H1 (cell line): ENCODE results near the gene PFDN6. TPM values are rescaled to one million over a fixed set of nuclear protein-coding genes. Genes with fewer than 3 reads are reported as not detected.

ENCODE experiments used
- CTCF ChIA-PET: fragments of 300-600 bp; sonication (Branson Sonifier 250); formaldehyde crosslinking; loops from one replicate; lab custom pipeline; 2021; ENCODE audit not compliant: partially characterized antibody; lab: Charles Lee
- POLR2A ChIA-PET: fragments of 300-600 bp; sonication (Branson Sonifier 250); formaldehyde crosslinking; loops from one replicate; lab custom pipeline; 2021; ENCODE audit warnings: inconsistent platforms; ENCODE audit not compliant: partially characterized antibody; lab: Charles Lee
- DNase-seq, 2 experiments: peaks; one replicate each; pipeline versions ENCODE4 v3.0.0 to v3.0.0-alpha.2; 2010 to 2022; ENCODE audit warnings: low spot score in 2 of 2, low read depth in 1 of 2, mixed read lengths in 1 of 2
- FAIRE-seq: peaks from 2 replicates; lab custom pipeline; 2011; peaks lifted over from hg19 to GRCh38; lab: Jason Lieb, UNC
- H2AFZ ChIP-seq: 2 replicates; pipeline ENCODE4 v1.8.1; 2012; ENCODE audit warnings: low read length, inconsistent platforms
- H2AK5ac ChIP-seq: 2 replicates; pipeline ENCODE4 v1.6.1; 2013; ENCODE audit warnings: low read depth, low read length
- H2BK120ac ChIP-seq: replicated peaks from 2 replicates; pipeline ENCODE3; 2013; ENCODE audit warnings: low read depth, low read length, inconsistent platforms
- H2BK12ac ChIP-seq: 2 replicates; pipeline ENCODE4 v1.6.1; 2013; ENCODE audit warnings: low read depth, low read length
- H2BK15ac ChIP-seq: 2 replicates; pipeline ENCODE4 v1.6.1; 2013; ENCODE audit warnings: low read length
- H2BK20ac ChIP-seq: 2 replicates; pipeline ENCODE4 v1.6.1; 2013; ENCODE audit warnings: low read length
- H2BK5ac ChIP-seq: 2 replicates; pipeline ENCODE4 v1.6.1; 2013; ENCODE audit warnings: low read depth, low read length
- H3K14ac ChIP-seq: 2 replicates; pipeline ENCODE4 v1.6.1; 2013; ENCODE audit warnings: inconsistent platforms; ENCODE audit not compliant: insufficient read length
- H3K18ac ChIP-seq: 2 replicates; pipeline ENCODE4 v1.6.1; 2013; ENCODE audit warnings: low read length; ENCODE audit errors: extremely low read depth
- H3K23ac ChIP-seq: 2 replicates; pipeline ENCODE4 v1.6.1; 2013; ENCODE audit warnings: inconsistent platforms; ENCODE audit not compliant: insufficient read length
- H3K23me2 ChIP-seq: 2 replicates; pipeline ENCODE4 v1.6.1; 2013; ENCODE audit warnings: low read depth, low read length
- H3K27ac ChIP-seq: 2 replicates; pipeline ENCODE4 v1.6.1; 2011; ENCODE audit warnings: low read depth, low read length, inconsistent platforms
- H3K27me3 ChIP-seq, 4 experiments: replicated peaks in 1 of 4; 1 replicate in 1 of 4; 2 replicates in 3 of 4; pipeline versions ENCODE4 v1.6.1 to v1.8.1; 2011 to 2013; ENCODE audit warnings: low read length in 3 of 4, mild to moderate bottlenecking in 3 of 4, inconsistent platforms in 2 of 4, mixed read lengths in 2 of 4, moderate library complexity in 1 of 4; ENCODE audit not compliant: control insufficient read depth in 3 of 4, insufficient read depth in 3 of 4; ENCODE audit errors: extremely low read depth in 1 of 4
- H3K36me3 ChIP-seq, 4 experiments: 2 replicates each; pipeline versions ENCODE4 v1.6.1 to v1.8.1; 2011 to 2013; ENCODE audit warnings: mild to moderate bottlenecking in 4 of 4, low read length in 3 of 4, moderate library complexity in 2 of 4, control low read depth in 1 of 4, inconsistent platforms in 1 of 4; ENCODE audit not compliant: insufficient read depth in 4 of 4, control insufficient read depth in 2 of 4
- H3K4ac ChIP-seq: replicated peaks from 2 replicates; pipeline ENCODE3; 2013; ENCODE audit warnings: low read length, low read depth, mixed read lengths, inconsistent platforms; ENCODE audit not compliant: insufficient read length
- H3K4me1 ChIP-seq, 4 experiments: replicated peaks in 1 of 4; 1 replicate in 1 of 4; 2 replicates in 3 of 4; pipeline versions ENCODE4 v1.6.1 to v1.8.1; 2011 to 2013; ENCODE audit warnings: low read length in 3 of 4, inconsistent platforms in 2 of 4, mixed read lengths in 1 of 4; ENCODE audit not compliant: insufficient read depth in 4 of 4, control insufficient read depth in 3 of 4
- H3K4me2 ChIP-seq, 2 experiments: 2 replicates each; pipeline versions ENCODE4 v1.6.1 to v1.8.1; 2011 to 2013; ENCODE audit warnings: low read depth in 2 of 2, low read length in 2 of 2, control low read depth in 1 of 2, inconsistent platforms in 1 of 2, mild to moderate bottlenecking in 1 of 2; ENCODE audit not compliant: insufficient read depth in 1 of 2
- H3K4me3 ChIP-seq, 4 experiments: fragments of 200-600, 300-600 bp in 1 of 4; sonication (generic), shearing (Covaris generic), sonication (Bioruptor Twin) in 1 of 4; 2 replicates each; pipeline versions ENCODE4 v1.5.1 to v1.8.1; 2011 to 2016; ENCODE audit warnings: low read length in 4 of 4, low read depth in 3 of 4, control low read depth in 2 of 4, inconsistent platforms in 2 of 4, mild to moderate bottlenecking in 2 of 4, mixed read lengths in 1 of 4, moderate library complexity in 1 of 4; ENCODE audit not compliant: insufficient read depth in 2 of 4; ENCODE audit errors: extremely low read depth in 1 of 4
- H3K56ac ChIP-seq: replicated peaks from 2 replicates; pipeline ENCODE3; 2013; ENCODE audit warnings: low read depth, mild to moderate bottlenecking, mixed read lengths, low read length, inconsistent platforms; ENCODE audit not compliant: insufficient read length
- H3K79me1 ChIP-seq: 2 replicates; pipeline ENCODE4 v1.6.1; 2013; ENCODE audit warnings: low read depth, low read length, control low read depth
- H3K79me2 ChIP-seq, 2 experiments: 2 replicates each; pipeline versions ENCODE4 v1.6.1 to v1.8.1; 2012 to 2013; ENCODE audit warnings: low read length in 2 of 2, mild to moderate bottlenecking in 2 of 2, inconsistent platforms in 1 of 2; ENCODE audit not compliant: insufficient read depth in 2 of 2, control insufficient read depth in 1 of 2
- H3K9ac ChIP-seq, 4 experiments: replicated peaks in 1 of 4; 1 replicate in 1 of 4; 2 replicates in 3 of 4; pipeline versions ENCODE4 v1.6.1 to v1.8.1; 2011 to 2013; ENCODE audit warnings: low read depth in 3 of 4, low read length in 3 of 4, control low read depth in 2 of 4, mild to moderate bottlenecking in 2 of 4, moderate library complexity in 2 of 4, inconsistent platforms in 1 of 4; ENCODE audit errors: extremely low read depth in 1 of 4
- H3K9me3 ChIP-seq, 2 experiments: 2 replicates each; pipeline versions ENCODE4 v1.6.1 to v1.8.1; 2012 to 2013; ENCODE audit warnings: mild to moderate bottlenecking in 2 of 2, moderate library complexity in 2 of 2, control low read depth in 1 of 2, inconsistent platforms in 1 of 2, low read depth in 1 of 2, low read length in 1 of 2, mixed read lengths in 1 of 2; ENCODE audit not compliant: insufficient read depth in 2 of 2
- H4K20me1 ChIP-seq, 2 experiments: replicated peaks in 1 of 2; 2 replicates each; pipeline versions ENCODE3 to v1.8.1; 2011 to 2013; ENCODE audit warnings: inconsistent platforms in 2 of 2, low read length in 2 of 2, mild to moderate bottlenecking in 1 of 2; ENCODE audit not compliant: insufficient read depth in 2 of 2, control insufficient read depth in 1 of 2
- H4K5ac ChIP-seq: 2 replicates; pipeline ENCODE4 v1.6.1; 2013; ENCODE audit warnings: low read length, low read depth, mixed read lengths, inconsistent platforms; ENCODE audit not compliant: insufficient read length
- H4K8ac ChIP-seq: 2 replicates; pipeline ENCODE4 v1.8.0; 2013; ENCODE audit warnings: mild to moderate bottlenecking, moderate library complexity, low read length, inconsistent platforms; ENCODE audit not compliant: insufficient read depth; ENCODE audit errors: extremely low read depth
- H4K91ac ChIP-seq: replicated peaks from 2 replicates; pipeline ENCODE3; 2013; ENCODE audit warnings: low read length, mixed read lengths, inconsistent platforms; ENCODE audit not compliant: insufficient read length
- ATF2 ChIP-seq: IDR thresholded peaks from 2 replicates; pipeline ENCODE4 v1.6.1; 2012; ENCODE audit warnings: low read length, inconsistent platforms
- BACH1 ChIP-seq: IDR thresholded peaks from 2 replicates; pipeline ENCODE4 v1.6.1; 2012; ENCODE audit warnings: low read length, improper control_type of control experiment
- GTF2F1 ChIP-seq: IDR thresholded peaks from 2 replicates; pipeline ENCODE4 v1.6.1; 2012; ENCODE audit warnings: low read depth, low read length, improper control_type of control experiment, borderline replicate concordance
- JUN ChIP-seq: IDR thresholded peaks from 2 replicates; pipeline ENCODE4 v1.6.1; 2011; ENCODE audit warnings: low read depth, mild to moderate bottlenecking, improper control_type of control experiment, low read length
- NANOG ChIP-seq: IDR thresholded peaks from 2 replicates; pipeline ENCODE4 v1.6.1; 2011; ENCODE audit warnings: low read length, low read depth, mild to moderate bottlenecking, inconsistent platforms; ENCODE audit not compliant: insufficient read depth, poor library complexity, severe bottlenecking
- RNF2 ChIP-seq: fragments of 200-900, 300-1000 bp; sonication (generic); IDR thresholded peaks from 2 replicates; pipeline ENCODE4 v1.7.1; 2016; ENCODE audit warnings: borderline replicate concordance, low read depth, mild to moderate bottlenecking, antibody characterized with exemption, low read length; ENCODE audit not compliant: poor library complexity, severe bottlenecking; ENCODE audit errors: missing control alignments
- SIN3A ChIP-seq, 2 experiments: IDR thresholded peaks in 1 of 2; conservative IDR thresholded peaks in 1 of 2; 2 replicates each; pipeline ENCODE4 v1.6.1; 2011 to 2012; ENCODE audit warnings: low read length in 2 of 2, improper control_type of control experiment in 1 of 2, low read depth in 1 of 2, mild to moderate bottlenecking in 1 of 2
- SUZ12 ChIP-seq: fragments of 200-600 bp; sonication (generic); IDR thresholded peaks from 2 replicates; pipeline ENCODE4 v1.6.1; 2012; ENCODE audit warnings: mild to moderate bottlenecking, inconsistent platforms, low read length, moderate library complexity, mixed read lengths
- WGBS, 2 experiments: shearing (Covaris generic) in 1 of 2; methylation state at CpG; one replicate each; pipeline versions ENCODE4 v1.1.6 to v1.1.7; 2013 to 2015; ENCODE audit warnings: low lambda C conversion rate in 2 of 2, mixed read lengths in 2 of 2, inconsistent platforms in 1 of 2, low coverage in 1 of 2, missing lambda C conversion rate in 1 of 2; ENCODE audit not compliant: insufficient replicate concordance in 2 of 2, insufficient coverage in 1 of 2, insufficient read length in 1 of 2; ENCODE audit errors: extremely low coverage in 1 of 2, missing lambda C conversion rate in 1 of 2; 5-methylcytosine and 5-hydroxymethylcytosine counted together
- polyA plus RNA-seq, 7 experiments: library from polyadenylated mRNA; depleted of rRNA in 3 of 7; stranded (reverse) in 5 of 7; unstranded in 2 of 7; fragments of >200 nt in 5 of 7; fragments of 200-250 nt in 2 of 7; gene quantifications; 1 replicate in 5 of 7; 2 replicates in 1 of 7; 4 replicates in 1 of 7; pipeline versions ENCODE4 v1.2.1 to v1.2.3, GENCODE V29; 2011 to 2013; ENCODE audit warnings: missing spikeins in 2 of 7, mixed read lengths in 2 of 7
- total RNA-seq: library from RNA; stranded (reverse); fragmentation: NEBNext Ultra II Directional; extraction: Animal tissue kit (Norgen Biotek cat#: 25700); gene quantifications from 2 replicates; pipeline ENCODE4 v1.2.1, GENCODE V29; 2021

The PFDN6 gene
- total and polyA plus RNA-seq, 2 of the 8 experiments (the other 6 are each of a cell fraction or from before 2014, with no cell fraction given) = 32.0 to 95.7 TPM

GRCh38 chr6:33290459-33290858 lies 1.1 kb downstream of the PFDN6 start:
- H2BK5ac ChIP-seq = no peak overlapping the region
- no peak overlapping the region for H3K18ac ChIP-seq
- no peak overlapping the region for H2AFZ ChIP-seq
- TF ChIP-seq RNF2 = no peak
- TF ChIP-seq JUN = no peak
- no peak for TF ChIP-seq ATF2
- no peak for TF ChIP-seq SIN3A (conservative IDR thresholded peaks at IDR 0.05 in 1 of 2, IDR thresholded peaks at IDR 0.05 in 1 of 2; ENCODE audit: low read depth in 1 of 2, low read length in 2 of 2)
- TF ChIP-seq GTF2F1 = no peak
- TF ChIP-seq SUZ12 = no peak
- TF ChIP-seq BACH1 = no peak
- TF ChIP-seq NANOG = no peak
- no peak overlapping the region for H2BK12ac ChIP-seq
- H3K79me1 ChIP-seq = peaks cover 8% of the 10 kb centered on the region; the same call in 1 of the 2 replicates
- no peaks in the 10 kb centered on the region for H3K27me3 ChIP-seq
- H3K4me1 ChIP-seq = peaks cover 0 to 11% (median 5%) of the 10 kb centered on the region in 4 experiments; a peak in 5 of 7 replicates
- no peak overlapping the region for H3K23ac ChIP-seq
- H3K27ac ChIP-seq = no peak overlapping the region
- H3K9me3 ChIP-seq = no peaks in the 10 kb centered on the region; a peak in 1 of 4 replicates
- DNase-seq (no peak), FAIRE-seq (no peak)
- peaks cover 0 to 6% of the 10 kb centered on the region in 2 experiments for H4K20me1 ChIP-seq
- H4K91ac ChIP-seq = no peak overlapping the region
- H3K4ac ChIP-seq = no peak overlapping the region
- no peak overlapping the region for H3K14ac ChIP-seq
- H4K5ac ChIP-seq = no peak overlapping the region
- peak overlapping the region; percentile 74 to 97 (median 84); a peak in 7 of 8 replicates for H3K4me3 ChIP-seq
- ChIA-PET POLR2A (interaction anchor here (1.1 to 16.7 kb wide), 8 partner anchors 9 to 319 kb away, joined by 3 to 337 read pairs (median 8); partner anchors contain the start of genes B3GALT4, RGL2, RPS18 and TAPBP), CTCF (interaction anchor here (1.0 to 7.2 kb wide), 4 partner anchors 9 to 116 kb away, joined by 3 to 81 read pairs (median 10); partner anchors contain the start of genes B3GALT4 and RGL2)
- no peak overlapping the region for H2BK15ac ChIP-seq
- H3K56ac ChIP-seq = no peak overlapping the region
- H2BK20ac ChIP-seq = no peak overlapping the region
- H4K8ac ChIP-seq = no peak overlapping the region
- H2BK120ac ChIP-seq = no peak overlapping the region
- peak overlapping the region; percentile 76 to 92 for H3K4me2 ChIP-seq
- no peak overlapping the region for H2AK5ac ChIP-seq
- peaks cover 17 to 34% (median 29%) of the 10 kb centered on the region in 4 experiments for H3K36me3 ChIP-seq
- H3K79me2 ChIP-seq = peaks cover 4 to 31% of the 10 kb centered on the region in 2 experiments; a peak in 3 of 4 replicates
- WGBS, 2 experiments = 89% methylated on average over 7 of the region's 7 CpGs; no CpG with 5 or more reads in 1 of the 2 experiments
- H3K23me2 ChIP-seq = peaks cover 8% of the 10 kb centered on the region; the same call in 1 of the 2 replicates
- peak overlapping the region in 3 of 4 experiments; percentile 25 to 80 (median 74); a peak in 3 of 7 replicates for H3K9ac ChIP-seq
